Transverse colon (tissue), 4 donors: ENCODE results near the gene FLACC1.

ENCODE experiments used
- POLR2A ChIP-seq: fragments of 450-650 bp; IDR thresholded peaks from one replicate; pipeline ENCODE4 v1.6.1; 2016; ENCODE audit warnings: antibody characterized with exemption, mild to moderate bottlenecking, moderate library complexity
- POLR2AphosphoS5 ChIP-seq, 3 donors: sonication (generic); formaldehyde crosslinking; IDR thresholded peaks; one replicate each; pipeline ENCODE4 v1.6.1; 2016; ENCODE audit warnings: antibody characterized with exemption in 3 of 3
- TF ChIP-seq, protein P1 (sequence below), 5 experiments: fragments of 200-600 bp in 3 of 5; fragments of 450-650 bp in 2 of 5; sonication (generic) in 3 of 5; IDR thresholded peaks; 1 replicate in 2 of 5; 2 replicates in 3 of 5; pipeline ENCODE4 v1.5.1; 2016 to 2017; ENCODE audit warnings: antibody characterized with exemption in 5 of 5, inconsistent platforms in 3 of 5, mild to moderate bottlenecking in 2 of 5, moderate library complexity in 1 of 5

DNA sequence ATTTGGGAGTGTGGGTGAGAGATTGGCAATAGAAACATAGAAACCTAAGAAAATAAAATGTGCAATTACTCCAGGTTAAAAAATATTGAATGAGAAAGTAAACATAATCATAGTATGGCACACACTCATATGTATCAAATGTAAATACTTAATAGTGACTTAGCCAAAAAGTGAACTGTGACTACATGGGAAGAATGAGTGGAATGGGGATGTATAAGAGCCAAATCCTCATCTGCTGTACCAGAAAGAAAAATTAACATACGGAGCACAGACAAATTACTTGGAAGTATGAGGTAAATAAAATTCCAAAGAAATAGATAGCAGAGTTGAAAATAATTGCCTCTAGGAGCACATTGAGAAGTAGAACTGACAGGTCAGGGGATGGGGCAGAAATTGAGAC lies 4.0 kb downstream of the FLACC1 start:
- TF ChIP-seq, protein P1, sequence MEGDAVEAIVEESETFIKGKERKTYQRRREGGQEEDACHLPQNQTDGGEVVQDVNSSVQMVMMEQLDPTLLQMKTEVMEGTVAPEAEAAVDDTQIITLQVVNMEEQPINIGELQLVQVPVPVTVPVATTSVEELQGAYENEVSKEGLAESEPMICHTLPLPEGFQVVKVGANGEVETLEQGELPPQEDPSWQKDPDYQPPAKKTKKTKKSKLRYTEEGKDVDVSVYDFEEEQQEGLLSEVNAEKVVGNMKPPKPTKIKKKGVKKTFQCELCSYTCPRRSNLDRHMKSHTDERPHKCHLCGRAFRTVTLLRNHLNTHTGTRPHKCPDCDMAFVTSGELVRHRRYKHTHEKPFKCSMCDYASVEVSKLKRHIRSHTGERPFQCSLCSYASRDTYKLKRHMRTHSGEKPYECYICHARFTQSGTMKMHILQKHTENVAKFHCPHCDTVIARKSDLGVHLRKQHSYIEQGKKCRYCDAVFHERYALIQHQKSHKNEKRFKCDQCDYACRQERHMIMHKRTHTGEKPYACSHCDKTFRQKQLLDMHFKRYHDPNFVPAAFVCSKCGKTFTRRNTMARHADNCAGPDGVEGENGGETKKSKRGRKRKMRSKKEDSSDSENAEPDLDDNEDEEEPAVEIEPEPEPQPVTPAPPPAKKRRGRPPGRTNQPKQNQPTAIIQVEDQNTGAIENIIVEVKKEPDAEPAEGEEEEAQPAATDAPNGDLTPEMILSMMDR (IDR thresholded peaks at IDR 0.05), result no peak
- TF ChIP-seq POLR2AphosphoS5 (IDR thresholded peaks at IDR 0.05), result no peak
- no peak for TF ChIP-seq POLR2A
